Measurements from ENCODE around the gene KDM3A. TPM values are rescaled to one million over a fixed set of nuclear protein-coding genes. Genes with fewer than 3 reads are reported as not detected.

KDM3A gene
- total RNA-seq, 1 experiment from 2014 or later: 48.4 TPM

GRCh38 chr2:86470890-86471289 is 29.7 kb downstream of the KDM3A start:
- ChIA-PET CTCF (no interaction called here), POLR2A (no interaction called here)
- intact Hi-C loops (cut with micrococcal nuclease; ENCODE audit: unreplicated experiment) (no loop called here), in situ Hi-C loops (cut with HindIII; ENCODE audit: low pct_unique_long_range_greater_than_20kb, low sequenced_read_pairs) (no loop called here)
- BruUV-seq (replicated peaks): no TSS peak
- Histone ChIP-seq H3K4me3 (ENCODE audit: low read depth in 2 of 2, low read length in 2 of 2) (no peak overlapping the region), H3K9me3 (ENCODE audit: control insufficient read depth, insufficient read depth, low read depth, low read length) (no peaks in the 10 kb centered on the region), H3K36me3 (ENCODE audit: control insufficient read depth, insufficient read depth, low read length) (peaks cover 32% of the 10 kb centered on the region), H3K27me3 (ENCODE audit: control insufficient read depth, insufficient read depth, low read length) (no peaks in the 10 kb centered on the region), H3K27ac (ENCODE audit: low read length) (no peak overlapping the region), H3K4me1 (ENCODE audit: control insufficient read depth, insufficient read depth, low read length) (no peaks in the 10 kb centered on the region)
- TF ChIP-seq SIN3A (IDR thresholded peaks at IDR 0.05; ENCODE audit: borderline replicate concordance, insufficient read depth, low read depth, low read length): no peak
- no peak for TF ChIP-seq TCF7L2 (IDR thresholded peaks at IDR 0.05; ENCODE audit: low read depth, low read length)
- TF ChIP-seq CTCF (IDR thresholded peaks at IDR 0.05): no peak
- no peak for TF ChIP-seq REST (IDR thresholded peaks at IDR 0.05; ENCODE audit: insufficient read depth in 1 of 2, low read depth in 2 of 2, low read length in 1 of 2)
- TF ChIP-seq POLR2AphosphoS5 (IDR thresholded peaks at IDR 0.05; ENCODE audit: low read depth, low read length): no peak
- DNase-seq (ENCODE audit: low read depth, low spot score): no peak
- ATAC-seq: no peak

- H3K9me3 ChIP-seq (ENCODE audit: control insufficient read depth, insufficient read depth, low read depth, low read length): no peaks in the 10 kb centered on the region
- ATAC-seq (no peak), DNase-seq (ENCODE audit: low read depth, low spot score) (no peak)
- H3K4me3 ChIP-seq (ENCODE audit: low read depth in 2 of 2, low read length in 2 of 2): no peak overlapping the region
- no peaks in the 10 kb centered on the region for H3K27me3 ChIP-seq (ENCODE audit: control insufficient read depth, insufficient read depth, low read length)
- peaks cover 25% of the 10 kb centered on the region for H3K36me3 ChIP-seq (ENCODE audit: control insufficient read depth, insufficient read depth, low read length)
- TF ChIP-seq SIN3A (IDR thresholded peaks at IDR 0.05; ENCODE audit: borderline replicate concordance, insufficient read depth, low read depth, low read length) (no peak), TCF7L2 (IDR thresholded peaks at IDR 0.05; ENCODE audit: low read depth, low read length) (no peak), CTCF (IDR thresholded peaks at IDR 0.05) (no peak), REST (IDR thresholded peaks at IDR 0.05; ENCODE audit: insufficient read depth in 1 of 2, low read depth in 2 of 2, low read length in 1 of 2) (no peak), POLR2AphosphoS5 (IDR thresholded peaks at IDR 0.05; ENCODE audit: low read depth, low read length) (no peak)
- in situ Hi-C loops (cut with HindIII; ENCODE audit: low pct_unique_long_range_greater_than_20kb, low sequenced_read_pairs) (no loop called here), intact Hi-C loops (cut with micrococcal nuclease; ENCODE audit: unreplicated experiment) (no loop called here)
- CTCF ChIA-PET: no interaction called here
- H3K4me1 ChIP-seq (ENCODE audit: control insufficient read depth, insufficient read depth, low read length): no peaks in the 10 kb centered on the region
- POLR2A ChIA-PET: no interaction called here
- H3K27ac ChIP-seq (ENCODE audit: low read length): no peak overlapping the region
- no TSS peak for BruUV-seq (replicated peaks)
Measured at GRCh38 chr2:86471637-86472036, 30.5 kb downstream of the KDM3A start.
